ENCODE results near the gene SEPTIN10. TPM values are rescaled to one million over a fixed set of nuclear protein-coding genes. Genes with fewer than 3 reads are reported as not detected.

SEPTIN10 gene
- total RNA-seq, 1 experiment from 2014 or later = 113 TPM

DNA sequence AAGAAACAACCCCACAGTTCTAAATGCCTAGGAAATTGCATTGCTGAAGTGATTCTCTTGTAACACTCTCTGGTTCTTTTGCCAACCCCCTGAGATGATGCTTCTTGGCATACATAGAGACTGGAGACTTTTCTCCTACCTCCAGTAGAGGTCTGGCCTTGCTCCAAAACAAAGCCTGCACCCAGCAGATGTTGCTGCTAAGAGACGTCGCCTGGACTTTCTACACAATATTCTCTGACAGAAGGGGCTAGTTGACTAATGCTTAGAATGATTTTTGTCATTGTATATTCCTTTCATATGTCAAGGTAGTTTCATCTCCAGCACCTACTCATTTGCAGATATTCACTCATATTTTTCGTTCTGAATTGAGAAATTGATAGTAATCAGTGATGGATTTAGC lies 25.0 kb upstream of the SEPTIN10 start:
- BruUV-seq (replicated peaks) = no TSS peak
- Histone ChIP-seq H3K9ac (ENCODE audit: low read length) (no peak overlapping the region), H3K27me3 (ENCODE audit: insufficient read depth, low read length) (no peaks in the 10 kb centered on the region), H2AFZ (ENCODE audit: low read depth, low read length, poor library complexity, severe bottlenecking) (no peak overlapping the region), H3K4me3 (replicated peaks in 1 of 2; ENCODE audit: low read depth in 1 of 2, low read length in 2 of 2) (no peak overlapping the region), H4K20me1 (ENCODE audit: insufficient read depth) (no peaks in the 10 kb centered on the region), H3K4me2 (ENCODE audit: low read length) (no peak overlapping the region), H3K4me1 (ENCODE audit: control insufficient read depth in 1 of 2, insufficient read depth in 2 of 2, low read length in 2 of 2) (0 out of 4 replicates have a peak, but pooled peaks cover 0 to 3% of the 10 kb centered on the region in 2 experiments), H3K9me3 (ENCODE audit: control insufficient read depth in 1 of 2, insufficient read depth in 1 of 2, low read depth in 1 of 2, low read length in 2 of 2) (no peaks in the 10 kb centered on the region), H3K79me2 (ENCODE audit: insufficient read depth, low read length) (no peaks in the 10 kb centered on the region), H3K36me3 (ENCODE audit: control insufficient read depth in 1 of 2, insufficient read depth in 2 of 2, low read length in 2 of 2) (no peaks in the 10 kb centered on the region), H3K9me2 (ENCODE audit: insufficient read depth) (no peaks in the 10 kb centered on the region), H3K27ac (ENCODE audit: low read depth, low read length) (no peak overlapping the region)
- CTCF ChIA-PET = no interaction called here
- TF ChIP-seq RAD21 (IDR thresholded peaks at IDR 0.05; ENCODE audit: low read depth) (no peak), EZH2 (IDR thresholded peaks at IDR 0.05) (no peak), SP1 (IDR thresholded peaks at IDR 0.05; ENCODE audit: low read depth) (no peak)
- POLR2A ChIA-PET = interaction anchor here (0.7 kb wide), 1 partner anchor 23 kb away, joined by 3 read pairs; no protein-coding TSS in a partner anchor
- ATAC-seq = no peak
- DNase-seq (ENCODE audit: low read depth, low spot score) = no peak
- intact Hi-C loops (cut with micrococcal nuclease) = no loop called here
- RAD21 ChIA-PET (ENCODE audit: low non-redundant PET in 1 of 2, low total read pairs in 2 of 2, uncharacterized antibody in 2 of 2, unreplicated experiment in 2 of 2) = no interaction called here

DNA sequence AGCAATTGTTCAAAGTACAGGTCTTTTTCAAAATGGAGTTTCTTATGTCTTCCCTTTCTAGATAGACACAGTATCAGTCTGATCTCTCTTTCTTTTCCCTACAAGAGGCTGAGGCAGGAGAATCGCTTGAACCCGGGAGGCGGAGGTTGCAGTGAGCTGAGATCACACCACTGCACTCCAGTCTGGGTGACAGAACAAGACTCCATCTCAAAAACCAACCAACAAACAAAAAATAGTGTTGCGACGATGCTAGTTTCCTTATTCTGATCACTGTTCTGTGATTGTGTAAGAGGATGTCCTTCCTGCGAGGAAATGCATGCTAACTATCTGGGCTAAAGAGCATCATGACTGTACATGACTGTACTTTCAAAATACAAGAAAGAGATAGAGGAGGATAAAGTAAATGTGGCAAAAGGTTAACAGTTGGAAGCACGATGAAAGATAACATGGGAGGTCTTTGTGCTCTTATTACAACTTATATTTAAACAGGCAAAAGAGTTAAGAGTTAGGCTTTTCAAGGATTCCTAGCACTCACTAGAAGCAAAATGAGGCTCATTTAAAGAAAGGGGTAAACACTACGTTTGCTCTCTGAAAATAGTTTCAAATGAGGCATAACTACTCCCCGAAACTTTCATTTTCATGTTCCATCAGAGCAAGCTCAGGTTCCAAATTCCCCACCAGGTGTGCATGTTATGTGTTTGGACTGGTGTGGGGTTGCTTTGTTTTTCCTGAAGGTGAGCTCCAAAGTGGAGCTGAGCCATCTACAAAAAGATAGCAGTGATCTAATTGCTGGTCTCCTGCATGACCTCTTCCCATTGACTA lies 24.2 kb upstream of the SEPTIN10 start:
- TF ChIP-seq, protein P1, sequence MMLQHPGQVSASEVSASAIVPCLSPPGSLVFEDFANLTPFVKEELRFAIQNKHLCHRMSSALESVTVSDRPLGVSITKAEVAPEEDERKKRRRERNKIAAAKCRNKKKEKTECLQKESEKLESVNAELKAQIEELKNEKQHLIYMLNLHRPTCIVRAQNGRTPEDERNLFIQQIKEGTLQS (IDR thresholded peaks at IDR 0.05) = no peak
- TF ChIP-seq CEBPB (IDR thresholded peaks at IDR 0.05; ENCODE audit: low read depth) (no peak), YY1 (IDR thresholded peaks at IDR 0.05; ENCODE audit: extremely low read depth, insufficient replicate concordance, low read depth, low read length) (no peak)
- intact Hi-C loops (cut with micrococcal nuclease) = no loop called here
- H3K36me3 ChIP-seq (ENCODE audit: control insufficient read depth in 1 of 2, insufficient read depth in 2 of 2, low read length in 2 of 2) = no peaks in the 10 kb centered on the region
- no peak for ATAC-seq
- no peak for DNase-seq (ENCODE audit: low read depth, low spot score)
- no peaks in the 10 kb centered on the region for H3K9me2 ChIP-seq (ENCODE audit: insufficient read depth)
- no TSS peak for BruUV-seq (replicated peaks)
- no peak overlapping the region for H3K9ac ChIP-seq (ENCODE audit: low read length)
- no peak overlapping the region for H3K27ac ChIP-seq (ENCODE audit: low read depth, low read length)
- no peak overlapping the region for H3K4me2 ChIP-seq (ENCODE audit: low read length)
- POLR2A ChIA-PET = no interaction called here
- no peaks in the 10 kb centered on the region for H4K20me1 ChIP-seq (ENCODE audit: insufficient read depth)
- RAD21 ChIA-PET (ENCODE audit: low non-redundant PET in 1 of 2, low total read pairs in 2 of 2, uncharacterized antibody in 2 of 2, unreplicated experiment in 2 of 2) = no interaction called here
- H3K79me2 ChIP-seq (ENCODE audit: insufficient read depth, low read length) = no peaks in the 10 kb centered on the region
- CTCF ChIA-PET = no interaction called here
- no peak overlapping the region for H3K4me3 ChIP-seq (replicated peaks in 1 of 2; ENCODE audit: low read depth in 1 of 2, low read length in 2 of 2)
- H3K4me1 ChIP-seq (ENCODE audit: control insufficient read depth in 1 of 2, insufficient read depth in 2 of 2, low read length in 2 of 2) = 0 out of 4 replicates have a peak, but pooled peaks cover 0 to 3% of the 10 kb centered on the region in 2 experiments
- no peak overlapping the region for H2AFZ ChIP-seq (ENCODE audit: low read depth, low read length, poor library complexity, severe bottlenecking)
- H3K9me3 ChIP-seq (ENCODE audit: control insufficient read depth in 1 of 2, insufficient read depth in 1 of 2, low read depth in 1 of 2, low read length in 2 of 2) = no peaks in the 10 kb centered on the region
- no peaks in the 10 kb centered on the region for H3K27me3 ChIP-seq (ENCODE audit: insufficient read depth, low read length)
